Spleen (tissue), 11 donors: Measurements from ENCODE around the gene ATXN3L. TPM values are rescaled to one million over a fixed set of nuclear protein-coding genes. Genes with fewer than 3 reads are reported as not detected.

Experiments used
- DNase-seq: peaks from one replicate; pipeline ENCODE4 v3.0.0-alpha.2; 2020
- H3K27ac ChIP-seq, 8 donors: fragments of 200-600 bp; sonication (generic) in 7 of 8; 1 replicate in 4 of 8; 2 replicates in 4 of 8; pipeline versions ENCODE4 v1.5.0 to v1.8.0; 2016 to 2021; ENCODE audit warnings: inconsistent platforms in 4 of 8, mild to moderate bottlenecking in 4 of 8, moderate library complexity in 1 of 8
- H3K27me3 ChIP-seq, 7 donors: fragments of 200-600 bp; sonication (generic) in 6 of 7; replicated peaks in 1 of 7; 1 replicate in 4 of 7; 2 replicates in 3 of 7; pipeline versions ENCODE4 v1.5.0 to v1.8.0; 2016 to 2021; ENCODE audit warnings: inconsistent platforms in 3 of 7, mild to moderate bottlenecking in 1 of 7
- H3K36me3 ChIP-seq, 6 donors: fragments of 200-600 bp; sonication (generic) in 5 of 6; 1 replicate in 4 of 6; 2 replicates in 2 of 6; pipeline versions ENCODE4 v1.5.0 to v1.8.0; 2016 to 2021; ENCODE audit warnings: inconsistent platforms in 2 of 6
- H3K4me1 ChIP-seq, 6 donors: fragments of 200-600 bp; sonication (generic) in 5 of 6; 1 replicate in 3 of 6; 2 replicates in 3 of 6; pipeline versions ENCODE4 v1.5.0 to v1.8.0; 2016 to 2021; ENCODE audit warnings: inconsistent platforms in 3 of 6
- H3K4me3 ChIP-seq, 8 donors: fragments of 200-600 bp; sonication (generic) in 7 of 8; 1 replicate in 4 of 8; 2 replicates in 4 of 8; pipeline versions ENCODE4 v1.5.0 to v1.8.0; 2016 to 2021; ENCODE audit warnings: inconsistent platforms in 4 of 8, mild to moderate bottlenecking in 4 of 8, moderate library complexity in 2 of 8
- H3K9me3 ChIP-seq, 8 donors: fragments of 200-600 bp; sonication (generic) in 7 of 8; 1 replicate in 4 of 8; 2 replicates in 4 of 8; pipeline versions ENCODE4 v1.5.0 to v1.8.0; 2016 to 2021; ENCODE audit warnings: inconsistent platforms in 4 of 8
- POLR2A ChIP-seq, 3 donors: fragments of 450-650 bp; IDR thresholded peaks; one replicate each; pipeline ENCODE4 v1.5.1; 2017; ENCODE audit warnings: antibody characterized with exemption in 3 of 3, mild to moderate bottlenecking in 1 of 3
- POLR2AphosphoS5 ChIP-seq, 3 donors: sonication (generic); formaldehyde crosslinking; IDR thresholded peaks; one replicate each; pipeline ENCODE4 v1.5.1; 2017; ENCODE audit warnings: antibody characterized with exemption in 3 of 3
- WGBS, 5 donors: extraction: QIAGEN DNeasy Blood & Tissue Kit in 3 of 5; methylation state at CpG; one replicate each; pipeline versions ENCODE4 v1.1.5 to v1.1.7; 2013 to 2018; 5-methylcytosine and 5-hydroxymethylcytosine counted together
- intact Hi-C: fragments of 100-400 bp; cut with DNase I; formaldehyde crosslinking; loops from one replicate; pipeline ENCODE4 v1.15.0; 2023; ENCODE audit warnings: low total_unique reads
- polyA plus RNA-seq, 3 donors: library from polyadenylated mRNA; stranded (reverse); fragments of 200-250 nt; gene quantifications; one replicate each; pipeline ENCODE4 v1.2.1, GENCODE V29; 2013
- total RNA-seq, 7 donors: library from RNA; depleted of rRNA in 3 of 7; stranded (reverse); fragments of >200 nt in 3 of 7; fragmentation: NEBNext Ultra II Directional in 4 of 7; extraction: Animal tissue kit (Norgen Biotek cat#: 25700) in 4 of 7; gene quantifications; one replicate each; pipeline versions ENCODE4 v1.1.0 to v1.2.1, GENCODE V29; 2016 to 2021
- TF ChIP-seq, protein P1 (sequence below), 11 experiments: fragments of 200-600 bp in 7 of 11; fragments of 450-650 bp in 4 of 11; sonication (generic) in 4 of 11; IDR thresholded peaks in 8 of 11; conservative IDR thresholded peaks in 3 of 11; 1 replicate in 7 of 11; 2 replicates in 4 of 11; pipeline versions ENCODE4 v1.4.0 to v1.8.0; 2016 to 2021; ENCODE audit warnings: antibody characterized with exemption in 11 of 11, inconsistent platforms in 4 of 11, mild to moderate bottlenecking in 1 of 11
- donor health status: healthy with polysubstance abuse.
- donor health status: DM: no; HTN: no; CAD: no; lungs with moderate emphysema.
- donor health status: DM: no; HTN: no; CAD: no.
- donor health status: Bipolar disorder and iron deficiency.
- donor health status: healthy.
- donor health status: DM: no; HTN: no; CAD: no.
- donor health status: DM: yes; HTN: yes; CAD: no.

ATXN3L gene
- total and polyA plus RNA-seq, 10 donors, result not detected

GRCh38 chrX:13357925-13358324, 38.1 kb upstream of the ATXN3L start:
- 27 to 59% (median 41%) methylated on average over 1 of the region's 1 CpG for WGBS, 5 donors
- no peaks in the 10 kb centered on the region for H3K9me3 ChIP-seq
- peaks cover 0 to 4% (median 0%) of the 10 kb centered on the region in 6 donors for H3K4me1 ChIP-seq
- no peaks in the 10 kb centered on the region for H3K36me3 ChIP-seq
- H3K4me3 ChIP-seq, result no peak overlapping the region
- H3K27me3 ChIP-seq, result peaks cover 0 to 6% (median 0%) of the 10 kb centered on the region in 7 donors
- TF ChIP-seq POLR2AphosphoS5 (IDR thresholded peaks at IDR 0.05), result no peak
- TF ChIP-seq, protein P1, sequence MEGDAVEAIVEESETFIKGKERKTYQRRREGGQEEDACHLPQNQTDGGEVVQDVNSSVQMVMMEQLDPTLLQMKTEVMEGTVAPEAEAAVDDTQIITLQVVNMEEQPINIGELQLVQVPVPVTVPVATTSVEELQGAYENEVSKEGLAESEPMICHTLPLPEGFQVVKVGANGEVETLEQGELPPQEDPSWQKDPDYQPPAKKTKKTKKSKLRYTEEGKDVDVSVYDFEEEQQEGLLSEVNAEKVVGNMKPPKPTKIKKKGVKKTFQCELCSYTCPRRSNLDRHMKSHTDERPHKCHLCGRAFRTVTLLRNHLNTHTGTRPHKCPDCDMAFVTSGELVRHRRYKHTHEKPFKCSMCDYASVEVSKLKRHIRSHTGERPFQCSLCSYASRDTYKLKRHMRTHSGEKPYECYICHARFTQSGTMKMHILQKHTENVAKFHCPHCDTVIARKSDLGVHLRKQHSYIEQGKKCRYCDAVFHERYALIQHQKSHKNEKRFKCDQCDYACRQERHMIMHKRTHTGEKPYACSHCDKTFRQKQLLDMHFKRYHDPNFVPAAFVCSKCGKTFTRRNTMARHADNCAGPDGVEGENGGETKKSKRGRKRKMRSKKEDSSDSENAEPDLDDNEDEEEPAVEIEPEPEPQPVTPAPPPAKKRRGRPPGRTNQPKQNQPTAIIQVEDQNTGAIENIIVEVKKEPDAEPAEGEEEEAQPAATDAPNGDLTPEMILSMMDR (IDR thresholded peaks at IDR 0.05 in 8 of 11, conservative IDR thresholded peaks at IDR 0.05 in 3 of 11), result no peak
- no peak for TF ChIP-seq POLR2A (IDR thresholded peaks at IDR 0.05)
- H3K27ac ChIP-seq, result no peak overlapping the region
- intact Hi-C loops, result no loop called here
- no peak for DNase-seq

GRCh38 chrX:13346646-13347045, 26.8 kb upstream of the ATXN3L start:
- 85 to 100% (median 90%) methylated on average over 2 of the region's 2 CpGs for WGBS, 5 donors
- H3K4me1 ChIP-seq, result peaks cover 0 to 12% (median 1%) of the 10 kb centered on the region in 6 donors
- no peak for DNase-seq
- no peaks in the 10 kb centered on the region for H3K9me3 ChIP-seq
- no peaks in the 10 kb centered on the region for H3K36me3 ChIP-seq
- H3K4me3 ChIP-seq, result no peak overlapping the region
- intact Hi-C loops, result no loop called here
- TF ChIP-seq, protein P1 (IDR thresholded peaks at IDR 0.05 in 8 of 11, conservative IDR thresholded peaks at IDR 0.05 in 3 of 11), result no peak
- no peak for TF ChIP-seq POLR2AphosphoS5 (IDR thresholded peaks at IDR 0.05)
- TF ChIP-seq POLR2A (IDR thresholded peaks at IDR 0.05), result no peak
- H3K27ac ChIP-seq, result peak overlapping the region in 2 of 8 donors; percentile 60 to 65
- peaks cover 0 to 7% (median 0%) of the 10 kb centered on the region in 7 donors for H3K27me3 ChIP-seq

GRCh38 chrX:13345438-13345837, 25.6 kb upstream of the ATXN3L start:
- no peaks in the 10 kb centered on the region for H3K36me3 ChIP-seq
- H3K9me3 ChIP-seq, result no peaks in the 10 kb centered on the region
- intact Hi-C loops, result no loop called here
- H3K27ac ChIP-seq, result peak overlapping the region in 6 of 8 donors; percentile 3 to 66 (median 49)
- TF ChIP-seq POLR2AphosphoS5 (IDR thresholded peaks at IDR 0.05) (no peak), POLR2A (IDR thresholded peaks at IDR 0.05) (no peak)
- TF ChIP-seq, protein P1 (IDR thresholded peaks at IDR 0.05 in 8 of 11, conservative IDR thresholded peaks at IDR 0.05 in 3 of 11), result no peak
- WGBS, 5 donors, result 25 to 64% (median 50%) methylated on average over 2 of the region's 2 CpGs
- H3K27me3 ChIP-seq, result peaks cover 0 to 7% (median 0%) of the 10 kb centered on the region in 7 donors
- no peak for DNase-seq
- no peak overlapping the region for H3K4me3 ChIP-seq
- peaks cover 0 to 12% (median 1%) of the 10 kb centered on the region in 6 donors for H3K4me1 ChIP-seq

DNA sequence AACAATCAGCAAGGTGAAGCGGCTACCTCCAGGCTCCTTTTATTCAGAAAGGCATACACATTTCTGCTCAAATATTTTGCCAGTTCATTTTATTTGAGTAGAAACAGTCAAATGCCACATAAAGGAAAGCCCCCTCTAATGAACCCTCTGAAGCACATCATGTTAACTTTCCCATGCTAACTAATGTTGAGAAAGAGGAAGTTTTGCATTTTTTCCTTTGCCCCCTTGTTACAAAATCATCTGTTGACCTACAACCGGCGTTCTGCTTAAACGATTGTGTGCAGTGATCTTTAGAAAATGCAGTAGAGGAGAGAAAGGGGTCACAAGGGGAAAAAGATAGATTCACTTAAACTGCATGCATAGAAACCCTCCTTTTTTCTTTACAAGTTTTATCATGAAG, 25.2 kb upstream of the ATXN3L start:
- Histone ChIP-seq H3K4me3 (no peak overlapping the region), H3K36me3 (no peaks in the 10 kb centered on the region), H3K27ac (peak overlapping the region in 7 of 8 donors; percentile 32 to 66 (median 56)), H3K9me3 (no peaks in the 10 kb centered on the region), H3K27me3 (peaks cover 0 to 7% (median 0%) of the 10 kb centered on the region in 7 donors), H3K4me1 (peaks cover 0 to 12% (median 1%) of the 10 kb centered on the region in 6 donors)
- TF ChIP-seq POLR2AphosphoS5 (IDR thresholded peaks at IDR 0.05), result no peak
- TF ChIP-seq, protein P1 (IDR thresholded peaks at IDR 0.05 in 8 of 11, conservative IDR thresholded peaks at IDR 0.05 in 3 of 11), result no peak
- no peak for TF ChIP-seq POLR2A (IDR thresholded peaks at IDR 0.05)
- intact Hi-C loops, result no loop called here
- WGBS, 5 donors, result 36 to 63% (median 47%) methylated on average over 4 of the region's 4 CpGs
- DNase-seq, result no peak
